ENCODE results near the gene MYT1. TPM values are rescaled to one million over a fixed set of nuclear protein-coding genes. Genes with fewer than 3 reads are reported as not detected.

MYT1 gene
- total RNA-seq, 4 donors from 2014 or later: not detected

- H3K4me3 ChIP-seq: no peak overlapping the region
- DNase-seq (ENCODE audit: extremely low spot score): no peak
- no peaks in the 10 kb centered on the region for H3K36me3 ChIP-seq
- H3K9me3 ChIP-seq: no peaks in the 10 kb centered on the region
- H3K4me1 ChIP-seq: no peaks in the 10 kb centered on the region
- intact Hi-C loops (cut with DNase I): no loop called here
- WGBS: 89% methylated on average over 6 of the region's 9 CpGs
- H3K27me3 ChIP-seq: peaks cover 0 to 47% (median 4%) of the 10 kb centered on the region in 4 donors
- no peak overlapping the region for H3K27ac ChIP-seq (replicated peaks in 1 of 4)
- no peak for TF ChIP-seq POLR2AphosphoS5 (IDR thresholded peaks at IDR 0.05)
- no peak for TF ChIP-seq EP300 (IDR thresholded peaks at IDR 0.05)
Observed at GRCh38 chr20:64247307-64247618, 83.0 kb downstream of the MYT1 start.

DNA sequence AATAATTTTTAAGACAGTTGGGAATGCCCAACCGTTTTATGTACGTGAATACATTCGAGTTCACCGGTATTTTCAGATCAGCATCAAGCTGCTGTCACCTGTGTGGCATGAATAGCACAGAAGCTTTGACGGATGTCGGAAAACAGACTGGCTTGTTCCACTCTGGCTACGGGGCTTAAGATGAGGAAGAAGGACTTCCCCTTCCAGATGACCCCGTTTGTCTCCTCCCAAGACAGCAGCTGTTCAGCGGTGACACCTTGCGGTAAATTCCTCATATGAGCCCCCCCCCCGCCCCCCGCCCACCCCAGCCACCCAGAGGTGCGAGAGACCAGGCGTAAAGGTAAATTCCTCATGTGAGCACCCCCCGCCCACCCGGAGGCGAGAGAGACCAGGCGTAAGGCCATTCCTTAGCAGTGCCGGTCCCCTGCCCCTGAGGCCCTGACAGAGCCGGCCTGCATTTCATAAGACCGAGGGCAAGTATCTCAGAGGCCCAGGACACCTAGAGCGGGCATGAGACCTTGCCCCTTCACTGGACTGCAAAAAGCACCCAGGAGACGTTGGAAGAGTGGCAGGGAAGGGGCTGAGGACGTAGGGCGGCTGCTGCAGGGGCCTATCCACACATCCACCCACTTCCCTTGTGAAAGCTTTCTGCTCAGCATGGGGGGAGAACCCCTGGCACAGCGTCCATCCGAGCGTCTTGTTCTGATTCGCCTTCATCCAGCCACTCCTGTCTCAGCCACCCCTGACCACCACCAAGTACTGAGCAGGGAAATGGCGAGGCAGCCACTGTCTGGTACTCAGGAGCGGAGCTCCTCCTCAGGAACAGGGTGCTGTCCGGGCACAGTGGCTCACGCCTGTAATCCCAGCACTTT is 84.0 kb downstream of the MYT1 start:
- Histone ChIP-seq H3K27me3 (peaks cover 0 to 56% (median 4%) of the 10 kb centered on the region in 4 donors), H3K9me3 (no peaks in the 10 kb centered on the region), H3K36me3 (no peaks in the 10 kb centered on the region), H3K4me3 (no peak overlapping the region), H3K27ac (replicated peaks in 1 of 4) (no peak overlapping the region), H3K4me1 (no peaks in the 10 kb centered on the region)
- intact Hi-C loops (cut with DNase I): no loop called here
- DNase-seq (ENCODE audit: extremely low spot score): no peak
- WGBS: 56% methylated on average over 23 of the region's 33 CpGs
- TF ChIP-seq POLR2AphosphoS5 (IDR thresholded peaks at IDR 0.05): no peak

GRCh38 chr20:64250027-64250426 is 85.8 kb downstream of the MYT1 start:
- DNase-seq (ENCODE audit: extremely low spot score): no peak
- no peak overlapping the region for H3K4me3 ChIP-seq
- H3K9me3 ChIP-seq: no peaks in the 10 kb centered on the region
- H3K27me3 ChIP-seq: peaks cover 0 to 47% (median 4%) of the 10 kb centered on the region in 4 donors
- no peaks in the 10 kb centered on the region for H3K36me3 ChIP-seq
- WGBS: 82% methylated on average over 2 of the region's 2 CpGs
- H3K27ac ChIP-seq (replicated peaks in 1 of 4): no peak overlapping the region
- intact Hi-C loops (cut with DNase I): no loop called here
- no peak for TF ChIP-seq POLR2A (IDR thresholded peaks at IDR 0.05; ENCODE audit: low read depth)
- H3K4me1 ChIP-seq: peaks cover 0 to 4% (median 4%) of the 10 kb centered on the region in 4 donors

GRCh38 chr20:64253000-64253383 is 88.7 kb downstream of the MYT1 start:
- H3K27me3 ChIP-seq: peaks cover 0 to 18% (median 0%) of the 10 kb centered on the region in 4 donors
- H3K4me1 ChIP-seq: peaks cover 16 to 27% (median 26%) of the 10 kb centered on the region in 4 donors
- no peaks in the 10 kb centered on the region for H3K9me3 ChIP-seq
- H3K36me3 ChIP-seq: no peaks in the 10 kb centered on the region
- TF ChIP-seq CTCF (IDR thresholded peaks at IDR 0.05): no peak
- no peak for TF ChIP-seq POLR2A (IDR thresholded peaks at IDR 0.05; ENCODE audit: low read depth)
- WGBS: 99% methylated on average over 4 of the region's 4 CpGs
- intact Hi-C loops (cut with DNase I): no loop called here
- DNase-seq (ENCODE audit: extremely low spot score): no peak
- no peak overlapping the region for H3K27ac ChIP-seq (replicated peaks in 1 of 4)
- H3K4me3 ChIP-seq: no peak overlapping the region

DNA sequence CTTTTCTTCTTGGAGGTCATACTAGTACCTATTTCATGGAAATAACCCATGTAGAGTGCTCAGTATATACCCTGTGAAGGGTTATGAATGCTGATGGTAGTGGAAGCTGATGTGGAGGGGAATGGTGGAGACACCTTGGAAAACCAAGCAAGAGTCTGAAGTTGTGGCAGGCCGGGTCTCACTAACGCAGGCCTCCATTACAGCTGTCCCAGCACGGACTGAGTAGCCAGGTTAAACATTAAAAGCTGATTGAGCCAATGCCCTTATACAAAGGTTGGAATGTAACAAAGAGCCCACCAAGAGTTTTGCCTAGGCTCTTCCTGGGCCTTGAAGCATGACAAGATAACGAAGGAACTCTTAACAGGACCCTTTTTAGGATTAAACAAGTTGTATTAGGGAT is 89.2 kb downstream of the MYT1 start:
- Histone ChIP-seq H3K4me1 (peaks cover 20 to 30% (median 29%) of the 10 kb centered on the region in 4 donors), H3K27ac (replicated peaks in 1 of 4) (no peak overlapping the region), H3K9me3 (no peaks in the 10 kb centered on the region), H3K27me3 (peaks cover 0 to 14% (median 0%) of the 10 kb centered on the region in 4 donors), H3K36me3 (no peaks in the 10 kb centered on the region), H3K4me3 (no peak overlapping the region)
- WGBS: 89% methylated on average over 4 of the region's 4 CpGs
- intact Hi-C loops (cut with DNase I): no loop called here
- no peak for DNase-seq (ENCODE audit: extremely low spot score)
- TF ChIP-seq POLR2A (IDR thresholded peaks at IDR 0.05; ENCODE audit: low read depth) (no peak), EP300 (IDR thresholded peaks at IDR 0.05) (no peak), POLR2AphosphoS5 (IDR thresholded peaks at IDR 0.05) (no peak), CTCF (IDR thresholded peaks at IDR 0.05) (no peak)

GRCh38 chr20:64254156-64254555 is 89.9 kb downstream of the MYT1 start:
- Histone ChIP-seq H3K27me3 (peaks cover 0 to 11% (median 0%) of the 10 kb centered on the region in 4 donors), H3K4me1 (peaks cover 20 to 36% (median 32%) of the 10 kb centered on the region in 4 donors), H3K4me3 (no peak overlapping the region), H3K9me3 (no peaks in the 10 kb centered on the region), H3K27ac (replicated peaks in 1 of 4) (no peak overlapping the region), H3K36me3 (no peaks in the 10 kb centered on the region)
- intact Hi-C loops (cut with DNase I): no loop called here
- no peak for DNase-seq (ENCODE audit: extremely low spot score)
- 87% methylated on average over 5 of the region's 5 CpGs for WGBS
- TF ChIP-seq EP300 (IDR thresholded peaks at IDR 0.05) (no peak), CTCF (IDR thresholded peaks at IDR 0.05) (no peak), POLR2A (IDR thresholded peaks at IDR 0.05; ENCODE audit: low read depth) (no peak), POLR2AphosphoS5 (IDR thresholded peaks at IDR 0.05) (no peak)
